Cortex of kidney (tissue), 1 donor: ENCODE results near the gene ORMDL3.

Source experiments
- DNase-seq: peaks from one replicate; lab custom pipeline; 2025; lab: John Stamatoyannopoulos, UW

Gene ORMDL3

DNA sequence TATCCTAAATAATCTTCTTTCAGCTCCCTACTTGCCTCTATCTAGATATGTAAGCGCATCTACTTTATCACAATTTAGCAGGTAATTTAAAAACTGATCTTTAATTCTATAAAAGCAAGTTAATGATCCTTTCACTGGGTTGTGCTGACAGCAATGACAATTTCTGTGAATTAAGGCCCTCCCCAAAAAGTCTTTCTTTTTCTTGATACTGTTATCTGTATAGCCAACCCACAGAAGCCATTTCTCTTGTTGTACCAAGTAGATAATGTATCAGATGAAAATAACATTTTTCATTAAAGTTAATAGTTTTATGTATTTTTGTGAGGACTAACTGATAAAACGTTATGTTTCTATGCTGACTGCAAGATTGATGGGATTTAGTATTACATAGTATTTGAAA lies 55.6 kb downstream of the ORMDL3 start:
- no peak for DNase-seq
